ENCODE results near the gene LGALS12. TPM values are rescaled to one million over a fixed set of nuclear protein-coding genes. Genes with fewer than 3 reads are reported as not detected.

Gene LGALS12
- polyA plus RNA-seq, 3 donors: 6.8 to 16.3 (median 13.5) TPM

- Mint-ChIP-seq H3K4me3 (no peak overlapping the region), H3K27me3 (ENCODE audit: low read depth in 3 of 3) (peaks cover 0 to 3% (median 0%) of the 10 kb centered on the region in 3 donors), H3K9me3 (peaks cover 6 to 32% (median 16%) of the 10 kb centered on the region in 7 donors), H3K4me1 (peaks cover 10% of the 10 kb centered on the region), H3K36me3 (peaks cover 13 to 41% of the 10 kb centered on the region in 2 donors), H3K27ac (peak overlapping the region in 1 of 7 donors; percentile 66)
- Histone ChIP-seq H4K20me1 (ENCODE audit: insufficient read depth, low read length) (no peaks in the 10 kb centered on the region), H3K9me3 (replicated peaks in 1 of 2; ENCODE audit: control insufficient read depth in 1 of 2, insufficient read depth in 1 of 2, low read length in 2 of 2) (peaks cover 0 to 14% of the 10 kb centered on the region in 2 donors), H3K9ac (ENCODE audit: insufficient read depth, low read length, poor library complexity, severe bottlenecking) (no peak overlapping the region), H3K4me3 (replicated peaks in 1 of 3; ENCODE audit: low read depth in 2 of 3, low read length in 3 of 3) (no peak overlapping the region), H3K27me3 (ENCODE audit: control insufficient read depth in 2 of 2, insufficient read depth in 2 of 2, low read length in 2 of 2) (no peaks in the 10 kb centered on the region), H3K4me1 (ENCODE audit: control insufficient read depth in 1 of 2, insufficient read depth in 2 of 2, low read length in 2 of 2) (no peaks in the 10 kb centered on the region), H2AFZ (ENCODE audit: insufficient read depth, low read depth, low read length, poor library complexity, severe bottlenecking) (no peak overlapping the region), H3K27ac (ENCODE audit: low read depth in 1 of 2, low read length in 2 of 2) (no peak overlapping the region), H3K36me3 (replicated peaks in 1 of 2; ENCODE audit: control insufficient read depth in 1 of 2, insufficient read depth in 2 of 2, low read length in 2 of 2) (peaks cover 4 to 5% of the 10 kb centered on the region in 2 donors), H3K79me2 (ENCODE audit: insufficient read depth, low read length) (no peaks in the 10 kb centered on the region), H3K4me2 (replicated peaks; ENCODE audit: extremely low read depth, low read length, poor library complexity, severe bottlenecking) (no peak overlapping the region)
- no peak for DNase-seq
- WGBS (ENCODE audit: insufficient coverage): no CpG with 5 or more reads among the region's 2 CpGs
- TF ChIP-seq, protein P1, sequence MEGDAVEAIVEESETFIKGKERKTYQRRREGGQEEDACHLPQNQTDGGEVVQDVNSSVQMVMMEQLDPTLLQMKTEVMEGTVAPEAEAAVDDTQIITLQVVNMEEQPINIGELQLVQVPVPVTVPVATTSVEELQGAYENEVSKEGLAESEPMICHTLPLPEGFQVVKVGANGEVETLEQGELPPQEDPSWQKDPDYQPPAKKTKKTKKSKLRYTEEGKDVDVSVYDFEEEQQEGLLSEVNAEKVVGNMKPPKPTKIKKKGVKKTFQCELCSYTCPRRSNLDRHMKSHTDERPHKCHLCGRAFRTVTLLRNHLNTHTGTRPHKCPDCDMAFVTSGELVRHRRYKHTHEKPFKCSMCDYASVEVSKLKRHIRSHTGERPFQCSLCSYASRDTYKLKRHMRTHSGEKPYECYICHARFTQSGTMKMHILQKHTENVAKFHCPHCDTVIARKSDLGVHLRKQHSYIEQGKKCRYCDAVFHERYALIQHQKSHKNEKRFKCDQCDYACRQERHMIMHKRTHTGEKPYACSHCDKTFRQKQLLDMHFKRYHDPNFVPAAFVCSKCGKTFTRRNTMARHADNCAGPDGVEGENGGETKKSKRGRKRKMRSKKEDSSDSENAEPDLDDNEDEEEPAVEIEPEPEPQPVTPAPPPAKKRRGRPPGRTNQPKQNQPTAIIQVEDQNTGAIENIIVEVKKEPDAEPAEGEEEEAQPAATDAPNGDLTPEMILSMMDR (IDR thresholded peaks at IDR 0.05): no peak
- intact Hi-C loops (cut with micrococcal nuclease): no loop called here
Observed at GRCh38 chr11:63521896-63522295, 16.0 kb downstream of the LGALS12 start.

GRCh38 chr11:63523151-63523550 is 17.3 kb downstream of the LGALS12 start:
- Mint-ChIP-seq H3K4me3 (no peak overlapping the region), H3K36me3 (peaks cover 6 to 29% of the 10 kb centered on the region in 2 donors), H3K27me3 (ENCODE audit: low read depth in 3 of 3) (peaks cover 0 to 11% (median 2%) of the 10 kb centered on the region in 3 donors), H3K27ac (no peak overlapping the region), H3K4me1 (peaks cover 18% of the 10 kb centered on the region), H3K9me3 (peaks cover 6 to 32% (median 16%) of the 10 kb centered on the region in 7 donors)
- no peak overlapping the region for H3K27ac ChIP-seq (ENCODE audit: low read depth in 1 of 2, low read length in 2 of 2)
- peaks cover 0 to 3% of the 10 kb centered on the region in 2 donors for H3K27me3 ChIP-seq (ENCODE audit: control insufficient read depth in 2 of 2, insufficient read depth in 2 of 2, low read length in 2 of 2)
- peaks cover 0 to 14% of the 10 kb centered on the region in 2 donors for H3K9me3 ChIP-seq (replicated peaks in 1 of 2; ENCODE audit: control insufficient read depth in 1 of 2, insufficient read depth in 1 of 2, low read length in 2 of 2)
- H2AFZ ChIP-seq (ENCODE audit: insufficient read depth, low read depth, low read length, poor library complexity, severe bottlenecking): no peak overlapping the region
- intact Hi-C loops (cut with micrococcal nuclease): no loop called here
- H3K79me2 ChIP-seq (ENCODE audit: insufficient read depth, low read length): no peaks in the 10 kb centered on the region
- WGBS (ENCODE audit: insufficient coverage): 100% methylated on average over 2 of the region's 7 CpGs
- no peak overlapping the region for H3K9ac ChIP-seq (ENCODE audit: insufficient read depth, low read length, poor library complexity, severe bottlenecking)
- H4K20me1 ChIP-seq (ENCODE audit: insufficient read depth, low read length): no peaks in the 10 kb centered on the region
- H3K36me3 ChIP-seq (replicated peaks in 1 of 2; ENCODE audit: control insufficient read depth in 1 of 2, insufficient read depth in 2 of 2, low read length in 2 of 2): no peaks in the 10 kb centered on the region
- H3K4me2 ChIP-seq (replicated peaks; ENCODE audit: extremely low read depth, low read length, poor library complexity, severe bottlenecking): no peak overlapping the region
- H3K4me3 ChIP-seq (replicated peaks in 1 of 3; ENCODE audit: low read depth in 2 of 3, low read length in 3 of 3): no peak overlapping the region
- TF ChIP-seq, protein P1 (IDR thresholded peaks at IDR 0.05): no peak
- DNase-seq: no peak
- no peaks in the 10 kb centered on the region for H3K4me1 ChIP-seq (ENCODE audit: control insufficient read depth in 1 of 2, insufficient read depth in 2 of 2, low read length in 2 of 2)

Data from CD14-positive monocyte (primary cell).